Activated B cell treated with CpG ODN at 0.5 μM for 24 hours (primary cell): ENCODE measurements around the gene BSCL2. TPM values are rescaled to one million over a fixed set of nuclear protein-coding genes. Genes with fewer than 3 reads are reported as not detected.
"Not testable (repeated sequence)": the region's sequence is repeated elsewhere in the genome, so short reads cannot be mapped to it uniquely, and the experiment has no call there.

ENCODE experiments used
- ATAC-seq: fragments of 200-7000 bp; cut with Tn5 transposase; one replicate; pipeline ENCODE4 v1.10.0; 2021; ENCODE audit warnings: low read depth, mild to moderate bottlenecking, moderate library complexity
- CTCF ChIA-PET: fragments of 350-600 bp; sonication (Branson Sonifier 250); formaldehyde crosslinking; loops from one replicate; lab custom pipeline; 2021; ENCODE audit warnings: antibody characterized with exemption; lab: Charles Lee
- POLR2A ChIA-PET: fragments of 350-600 bp; sonication (Branson Sonifier 250); formaldehyde crosslinking; loops from one replicate; lab custom pipeline; 2021; ENCODE audit warnings: antibody characterized with exemption; lab: Charles Lee
- DNase-seq: peaks from one replicate; pipeline ENCODE4 v3.0.0; 2022
- H3K27ac Mint-ChIP-seq: one replicate; pipeline ENCODE4 v1.8.0; 2020; ENCODE audit warnings: mixed read lengths
- H3K27me3 Mint-ChIP-seq: one replicate; pipeline ENCODE4 v1.8.0; 2021; ENCODE audit warnings: mixed read lengths
- H3K36me3 Mint-ChIP-seq: one replicate; pipeline ENCODE4 v1.8.0; 2021; ENCODE audit warnings: low read depth, mixed read lengths
- H3K4me1 Mint-ChIP-seq: one replicate; pipeline ENCODE4 v1.8.0; 2021; ENCODE audit warnings: mixed read lengths
- H3K4me3 Mint-ChIP-seq: one replicate; pipeline ENCODE4 v1.8.0; 2020; ENCODE audit warnings: mild to moderate bottlenecking, mixed read lengths
- H3K9me3 Mint-ChIP-seq: one replicate; pipeline ENCODE4 v1.8.0; 2020; ENCODE audit warnings: mixed read lengths
- CTCF ChIP-seq: fragments of 200-600 bp; IDR thresholded peaks from one replicate; pipeline ENCODE4 v1.8.0; 2022; ENCODE audit warnings: antibody characterized with exemption, mild to moderate bottlenecking
- intact Hi-C: fragments of 100-400 bp; cut with micrococcal nuclease; formaldehyde crosslinking; loops from one replicate; pipeline ENCODE4 v1.15.1; 2024
- total RNA-seq: library from RNA; stranded (reverse); gene quantifications from 2 replicates; pipeline ENCODE4 v1.2.3, GENCODE V29; 2022

Gene BSCL2
- total RNA-seq, 1 donor from 2014 or later, result 18.6 TPM

- H3K27me3 Mint-ChIP-seq, result no peaks in the 10 kb centered on the region
- ChIA-PET CTCF (interaction anchor here (1.1 kb wide), 1 partner anchor 17 kb away, joined by 3 read pairs; no protein-coding TSS in a partner anchor), POLR2A (interaction anchor here (0.6 to 9.2 kb wide), 10 partner anchors 10 to 204 kb away, joined by 3 to 175 read pairs (median 7); partner anchors contain the start of genes C11orf98, CSKMT, GANAB and INTS5)
- ATAC-seq, result no peak
- H3K36me3 Mint-ChIP-seq, result peaks cover 48% of the 10 kb centered on the region
- DNase-seq, result no peak
- H3K4me1 Mint-ChIP-seq, result peaks cover 57% of the 10 kb centered on the region
- TF ChIP-seq CTCF, result no peak
- intact Hi-C loops, result no loop called here
- H3K9me3 Mint-ChIP-seq, result no peaks in the 10 kb centered on the region
- H3K4me3 Mint-ChIP-seq, result peak overlapping the region; percentile 91
- H3K27ac Mint-ChIP-seq, result peak overlapping the region; percentile 96
Observed at GRCh38 chr11:62677156-62677555, 30.1 kb downstream of the BSCL2 start.

- ChIA-PET CTCF (interaction anchor here (1.1 kb wide), 1 partner anchor 18 kb away, joined by 3 read pairs; no protein-coding TSS in a partner anchor), POLR2A (interaction anchor here (0.6 to 9.2 kb wide), 11 partner anchors 10 to 204 kb away, joined by 3 to 175 read pairs (median 7); partner anchors contain the start of genes C11orf98, CSKMT, GANAB and INTS5)
- intact Hi-C loops, result no loop called here
- no peak for TF ChIP-seq CTCF
- Mint-ChIP-seq H3K36me3 (peaks cover 52% of the 10 kb centered on the region), H3K4me1 (peaks cover 58% of the 10 kb centered on the region), H3K27ac (peak overlapping the region; percentile 96), H3K4me3 (peak overlapping the region; percentile 91), H3K9me3 (no peaks in the 10 kb centered on the region), H3K27me3 (no peaks in the 10 kb centered on the region)
- DNase-seq, result no peak
- ATAC-seq, result no peak
Observed at GRCh38 chr11:62676698-62677097, 30.5 kb downstream of the BSCL2 start.

GRCh38 chr11:62675415-62675814 is 31.8 kb downstream of the BSCL2 start:
- H3K4me3 Mint-ChIP-seq, intact Hi-C loops, ATAC-seq, H3K27ac Mint-ChIP-seq, DNase-seq, H3K27me3 Mint-ChIP-seq, H3K9me3 Mint-ChIP-seq: not testable (repeated sequence)
- Mint-ChIP-seq H3K4me1 (peaks cover 64% of the 10 kb centered on the region), H3K36me3 (peaks cover 58% of the 10 kb centered on the region)
- CTCF ChIA-PET, result interaction anchor here (0.6 to 1.5 kb wide), 3 partner anchors 10 to 53 kb away, joined by 3 to 4 read pairs (median 3); partner anchors contain the start of genes C11orf98 and CSKMT
- POLR2A ChIA-PET, result interaction anchor here (0.6 to 9.2 kb wide), 6 partner anchors 9 to 247 kb away, joined by 3 to 175 read pairs (median 6); partner anchors contain the start of genes C11orf98, CSKMT, STX5 and TUT1

GRCh38 chr11:62673196-62673525 is 34.1 kb downstream of the BSCL2 start:
- no peak for TF ChIP-seq CTCF
- intact Hi-C loops, result loop anchor here (5.0 kb wide), 1 partner anchor 169 kb away; no protein-coding TSS in a partner anchor
- no peaks in the 10 kb centered on the region for H3K9me3 Mint-ChIP-seq
- no peaks in the 10 kb centered on the region for H3K27me3 Mint-ChIP-seq
- H3K36me3 Mint-ChIP-seq, result peaks cover 54% of the 10 kb centered on the region
- no peak overlapping the region for H3K27ac Mint-ChIP-seq
- CTCF ChIA-PET, result interaction anchor here (2.2 kb wide), 1 partner anchor 22 kb away, joined by 7 read pairs; no protein-coding TSS in a partner anchor
- ATAC-seq (no peak), DNase-seq (no peak)
- peaks cover 63% of the 10 kb centered on the region for H3K4me1 Mint-ChIP-seq
- H3K4me3 Mint-ChIP-seq, result peak overlapping the region; percentile 100
- POLR2A ChIA-PET, result interaction anchor here (0.6 to 12.8 kb wide), 9 partner anchors 6 to 167 kb away, joined by 3 to 400 read pairs (median 18); partner anchors contain the start of genes B3GAT3, C11orf98, CSKMT and INTS5

- POLR2A ChIA-PET, result interaction anchor here (0.6 to 12.8 kb wide), 42 partner anchors 9 to 704 kb away, joined by 3 to 400 read pairs (median 5); partner anchors contain the start of genes B3GAT3, BSCL2, EEF1G and FTH1
- TF ChIP-seq CTCF, result no peak
Observed at GRCh38 chr11:62671608-62672389, 35.4 kb downstream of the BSCL2 start, which contains the start of the genes LBHD1 and UQCC3. Gene LBHD1, minus strand, starts transcription at chr11:62672267. Its CDS starts 2,236 bp downstream, at chr11:62670031. Gene UQCC3, plus strand, starts transcription at chr11:62671673. Its CDS starts 73 bp downstream, at chr11:62671746.

More at GRCh38 chr11:62671608-62672389, 35.4 kb downstream of the BSCL2 start, which contains the start of the genes LBHD1 and UQCC3:
- peaks cover 62% of the 10 kb centered on the region for H3K4me1 Mint-ChIP-seq
- H3K4me3 Mint-ChIP-seq, result peak within 1 kb of the TSS; percentile 100
- no peaks in the 10 kb centered on the region for H3K27me3 Mint-ChIP-seq
- CTCF ChIA-PET, result interaction anchor here (0.7 to 1.1 kb wide), 3 partner anchors 12 to 209 kb away, joined by 3 read pairs; partner anchors contain the start of gene SLC3A2
- no peaks in the 10 kb centered on the region for H3K9me3 Mint-ChIP-seq
- intact Hi-C loops, result loop anchor here (1.0 to 5.0 kb wide), 4 partner anchors 8 to 171 kb away; partner anchors contain the start of genes INTS5, TTC9C and UBXN1
- H3K36me3 Mint-ChIP-seq, result peaks cover 48% of the 10 kb centered on the region
- peak; percentile 61 for DNase-seq
- H3K27ac Mint-ChIP-seq, result peak within 1 kb of the TSS; percentile 98
- peak; percentile 82 for ATAC-seq
